Prostate gland (tissue), 2 donors: ENCODE results near the gene SUZ12. TPM values are rescaled to one million over a fixed set of nuclear protein-coding genes. Genes with fewer than 3 reads are reported as not detected.
"Not testable (repeated sequence)": the region's sequence is repeated elsewhere in the genome, so short reads cannot be mapped to it uniquely, and the experiment has no call there.

Experiments
- DNase-seq: peaks from one replicate; pipeline ENCODE4 v3.0.0-alpha.2; 2019; ENCODE audit warnings: low spot score
- H3K27ac ChIP-seq, 2 donors: fragments of 200-600 bp; sonication (generic); 2 replicates each; pipeline ENCODE4 v1.5.1; 2017 to 2019
- H3K27me3 ChIP-seq: fragments of 200-600 bp; sonication (generic); replicated peaks from 2 replicates; pipeline ENCODE4 v1.5.1; 2019; ENCODE audit not compliant: insufficient read depth
- H3K36me3 ChIP-seq, 2 donors: fragments of 200-600 bp; sonication (generic); 1 replicate in 1 of 2; 2 replicates in 1 of 2; pipeline versions ENCODE4 v1.5.1 to v1.8.1; 2017 to 2019
- H3K4me1 ChIP-seq: fragments of 200-600 bp; sonication (generic); replicated peaks from 2 replicates; pipeline ENCODE4 v1.5.1; 2019
- H3K4me3 ChIP-seq, 2 donors: fragments of 200-600 bp; sonication (generic); 2 replicates each; pipeline ENCODE4 v1.5.1; 2017 to 2019
- H3K9me3 ChIP-seq: fragments of 200-600 bp; sonication (generic); 2 replicates; pipeline ENCODE4 v1.5.1; 2017
- POLR2A ChIP-seq: fragments of 450-650 bp; IDR thresholded peaks from one replicate; pipeline ENCODE4 v1.6.1; 2016; ENCODE audit warnings: antibody characterized with exemption, mild to moderate bottlenecking
- POLR2AphosphoS5 ChIP-seq: sonication (generic); formaldehyde crosslinking; IDR thresholded peaks from one replicate; pipeline ENCODE4 v1.6.1; 2017; ENCODE audit warnings: antibody characterized with exemption
- WGBS: methylation state at CpG from one replicate; pipeline ENCODE4 v1.1.5; 2018; 5-methylcytosine and 5-hydroxymethylcytosine counted together
- intact Hi-C: fragments of 100-400 bp; cut with DNase I; formaldehyde crosslinking; loops from one replicate; pipeline ENCODE4 v1.14.2; 2022
- total RNA-seq, 2 donors: library from RNA; depleted of rRNA; stranded (reverse); fragments of >200 nt; gene quantifications; one replicate each; pipeline ENCODE4 v1.1.0, GENCODE V29; 2016
- TF ChIP-seq, protein P1 (sequence below), 4 experiments: fragments of 200-600 bp in 2 of 4; fragments of 450-650 bp in 2 of 4; sonication (generic) in 2 of 4; IDR thresholded peaks; 1 replicate in 3 of 4; 2 replicates in 1 of 4; pipeline ENCODE4 v1.5.1; 2016 to 2019; ENCODE audit warnings: antibody characterized with exemption in 4 of 4, mild to moderate bottlenecking in 2 of 4, moderate library complexity in 2 of 4

The SUZ12 gene
- total RNA-seq, 2 donors from 2014 or later = 16.5 to 25.2 TPM

GRCh38 chr17:32016231-32016630, 79.4 kb downstream of the SUZ12 start:
- Histone ChIP-seq H3K4me3 (no peak overlapping the region), H3K9me3 (no peaks in the 10 kb centered on the region), H3K27me3 (no peaks in the 10 kb centered on the region), H3K27ac (no peak overlapping the region), H3K36me3 (no peaks in the 10 kb centered on the region), H3K4me1 (no peaks in the 10 kb centered on the region)
- WGBS = 92% methylated on average over 7 of the region's 7 CpGs
- no peak for TF ChIP-seq POLR2A
- TF ChIP-seq, protein P1, sequence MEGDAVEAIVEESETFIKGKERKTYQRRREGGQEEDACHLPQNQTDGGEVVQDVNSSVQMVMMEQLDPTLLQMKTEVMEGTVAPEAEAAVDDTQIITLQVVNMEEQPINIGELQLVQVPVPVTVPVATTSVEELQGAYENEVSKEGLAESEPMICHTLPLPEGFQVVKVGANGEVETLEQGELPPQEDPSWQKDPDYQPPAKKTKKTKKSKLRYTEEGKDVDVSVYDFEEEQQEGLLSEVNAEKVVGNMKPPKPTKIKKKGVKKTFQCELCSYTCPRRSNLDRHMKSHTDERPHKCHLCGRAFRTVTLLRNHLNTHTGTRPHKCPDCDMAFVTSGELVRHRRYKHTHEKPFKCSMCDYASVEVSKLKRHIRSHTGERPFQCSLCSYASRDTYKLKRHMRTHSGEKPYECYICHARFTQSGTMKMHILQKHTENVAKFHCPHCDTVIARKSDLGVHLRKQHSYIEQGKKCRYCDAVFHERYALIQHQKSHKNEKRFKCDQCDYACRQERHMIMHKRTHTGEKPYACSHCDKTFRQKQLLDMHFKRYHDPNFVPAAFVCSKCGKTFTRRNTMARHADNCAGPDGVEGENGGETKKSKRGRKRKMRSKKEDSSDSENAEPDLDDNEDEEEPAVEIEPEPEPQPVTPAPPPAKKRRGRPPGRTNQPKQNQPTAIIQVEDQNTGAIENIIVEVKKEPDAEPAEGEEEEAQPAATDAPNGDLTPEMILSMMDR (IDR thresholded peaks at IDR 0.05) = no peak
- no peak for TF ChIP-seq POLR2AphosphoS5
- no peak for DNase-seq
- intact Hi-C loops = no loop called here

DNA sequence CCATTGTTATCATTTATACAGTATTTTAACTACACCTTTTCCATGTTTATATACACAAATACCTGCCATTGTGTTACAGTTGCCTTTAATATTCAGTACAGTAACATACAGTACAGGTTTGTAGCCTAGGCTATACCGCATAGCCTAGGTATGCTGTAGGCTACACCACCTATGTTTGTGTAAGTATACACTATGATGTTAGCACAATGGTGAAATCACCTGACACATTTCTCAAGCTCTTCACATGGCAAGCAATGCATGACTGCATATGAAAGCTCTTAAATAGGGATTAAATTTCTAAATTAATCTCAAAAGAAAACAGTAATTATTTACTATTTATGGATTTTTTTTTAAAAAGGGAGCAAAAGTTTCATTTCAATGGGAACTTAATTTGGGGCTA, 82.4 kb downstream of the SUZ12 start:
- no peaks in the 10 kb centered on the region for H3K27me3 ChIP-seq
- no peak overlapping the region for H3K27ac ChIP-seq
- DNase-seq = no peak
- 96% methylated on average over 1 of the region's 1 CpG for WGBS
- no peaks in the 10 kb centered on the region for H3K4me1 ChIP-seq
- TF ChIP-seq POLR2A = no peak
- TF ChIP-seq, protein P1 (IDR thresholded peaks at IDR 0.05) = no peak
- no peak for TF ChIP-seq POLR2AphosphoS5
- H3K36me3 ChIP-seq = no peaks in the 10 kb centered on the region
- H3K9me3 ChIP-seq = no peaks in the 10 kb centered on the region
- intact Hi-C loops = no loop called here
- no peak overlapping the region for H3K4me3 ChIP-seq

GRCh38 chr17:32020943-32021614, 84.3 kb downstream of the SUZ12 start:
- no peaks in the 10 kb centered on the region for H3K9me3 ChIP-seq
- TF ChIP-seq POLR2AphosphoS5 (no peak), POLR2A (no peak)
- TF ChIP-seq, protein P1 (IDR thresholded peaks at IDR 0.05) = no peak
- no peak overlapping the region for H3K4me3 ChIP-seq
- H3K36me3 ChIP-seq = no peaks in the 10 kb centered on the region
- H3K27ac ChIP-seq = no peak overlapping the region
- no peaks in the 10 kb centered on the region for H3K27me3 ChIP-seq
- no peaks in the 10 kb centered on the region for H3K4me1 ChIP-seq
- no peak for DNase-seq
- intact Hi-C loops = no loop called here
- 75% methylated on average over 16 of the region's 16 CpGs for WGBS

DNA sequence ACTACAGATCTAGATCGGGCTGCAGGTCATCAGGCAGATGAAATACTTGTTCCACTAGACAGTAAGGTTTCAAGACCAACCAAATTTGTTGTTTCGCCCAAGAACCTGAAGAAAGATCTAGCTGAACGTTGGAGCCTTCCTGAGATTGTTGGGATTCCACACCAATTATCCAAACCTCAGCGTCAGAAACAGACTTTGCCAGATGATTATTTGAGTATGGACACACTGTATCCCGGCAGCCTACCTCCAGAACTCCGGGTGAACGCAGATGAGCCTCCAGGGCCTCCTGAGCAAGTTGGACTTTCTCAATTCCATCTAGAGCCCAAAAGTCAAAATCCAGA, 84.8 kb downstream of the SUZ12 start:
- no peak for TF ChIP-seq POLR2AphosphoS5
- TF ChIP-seq, protein P1 (IDR thresholded peaks at IDR 0.05) = no peak
- TF ChIP-seq POLR2A = no peak
- Histone ChIP-seq H3K4me1 (no peaks in the 10 kb centered on the region), H3K4me3 (no peak overlapping the region), H3K36me3 (no peaks in the 10 kb centered on the region), H3K9me3 (no peaks in the 10 kb centered on the region), H3K27ac (no peak overlapping the region), H3K27me3 (no peaks in the 10 kb centered on the region)
- 89% methylated on average over 7 of the region's 7 CpGs for WGBS
- no peak for DNase-seq
- intact Hi-C loops = no loop called here

GRCh38 chr17:32022554-32022953, 85.7 kb downstream of the SUZ12 start:
- H3K9me3 ChIP-seq, H3K27ac ChIP-seq, H3K4me3 ChIP-seq, intact Hi-C loops, H3K27me3 ChIP-seq, H3K4me1 ChIP-seq, DNase-seq, H3K36me3 ChIP-seq: not testable (repeated sequence)
- WGBS = 98% methylated on average over 3 of the region's 5 CpGs

DNA sequence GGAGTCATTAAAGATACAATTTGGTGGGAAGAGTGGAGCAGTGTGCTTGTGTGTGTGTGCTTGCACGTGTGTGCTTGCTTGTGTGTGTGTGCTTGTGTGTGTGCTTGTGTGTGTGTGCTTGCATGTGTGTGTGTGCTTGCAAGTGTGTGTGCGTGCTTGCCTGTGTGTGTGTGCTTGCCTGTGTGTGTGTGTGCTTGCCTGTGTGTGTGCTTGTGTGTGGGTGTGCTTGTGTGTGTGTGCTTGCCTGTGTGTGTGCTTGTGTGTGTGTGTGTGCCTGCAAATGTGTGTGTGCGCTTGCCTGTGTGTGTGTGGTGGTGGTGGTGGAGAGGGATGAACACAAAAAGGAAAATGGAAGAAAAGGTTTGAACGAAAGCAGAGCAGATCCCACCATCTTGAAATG, 90.5 kb downstream of the SUZ12 start:
- WGBS = 92% methylated on average over 4 of the region's 4 CpGs
- intact Hi-C loops = not testable (repeated sequence)

More for the DNA sequence above, 90.5 kb downstream of the SUZ12 start:
- not testable (repeated sequence) for DNase-seq, H3K4me1 ChIP-seq, H3K36me3 ChIP-seq, H3K4me3 ChIP-seq, H3K27ac ChIP-seq, H3K9me3 ChIP-seq, H3K27me3 ChIP-seq
